ENCODE measurements around the gene AFDN.

DNA sequence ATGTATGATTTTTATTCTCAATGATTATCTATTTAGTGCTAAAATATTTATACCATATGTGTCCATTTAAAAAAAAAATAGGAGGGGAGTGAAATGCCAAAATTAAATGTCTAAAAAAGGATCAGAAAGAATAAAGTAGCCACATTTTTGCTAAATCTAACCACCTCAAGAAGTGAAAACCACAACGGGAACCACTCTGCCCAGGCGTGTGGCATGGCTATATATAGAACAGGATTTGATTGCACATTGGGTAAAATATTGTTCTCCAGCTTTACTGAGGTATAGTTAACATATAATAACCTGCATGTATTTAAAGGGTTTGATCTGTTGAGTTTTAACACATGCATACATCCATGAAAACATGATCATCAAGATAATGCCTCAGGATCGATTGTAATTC lies 19.0 kb upstream of the AFDN start:
- no peak for TF ChIP-seq CTCF (IDR thresholded peaks at IDR 0.05; ENCODE audit: poor library complexity)
- TF ChIP-seq EZH2 (IDR thresholded peaks at IDR 0.05; ENCODE audit: borderline replicate concordance), result no peak
- TF ChIP-seq EZH2phosphoT487 (IDR thresholded peaks at IDR 0.05; ENCODE audit: low read depth, severe bottlenecking, unreplicated experiment), result no peak
